Measurements from ENCODE around the gene PRPSAP2. TPM values are rescaled to one million over a fixed set of nuclear protein-coding genes. Genes with fewer than 3 reads are reported as not detected.

The PRPSAP2 gene
- total and polyA plus RNA-seq, 3 donors from 2014 or later = 42.8 to 56.1 (median 55.4) TPM

DNA sequence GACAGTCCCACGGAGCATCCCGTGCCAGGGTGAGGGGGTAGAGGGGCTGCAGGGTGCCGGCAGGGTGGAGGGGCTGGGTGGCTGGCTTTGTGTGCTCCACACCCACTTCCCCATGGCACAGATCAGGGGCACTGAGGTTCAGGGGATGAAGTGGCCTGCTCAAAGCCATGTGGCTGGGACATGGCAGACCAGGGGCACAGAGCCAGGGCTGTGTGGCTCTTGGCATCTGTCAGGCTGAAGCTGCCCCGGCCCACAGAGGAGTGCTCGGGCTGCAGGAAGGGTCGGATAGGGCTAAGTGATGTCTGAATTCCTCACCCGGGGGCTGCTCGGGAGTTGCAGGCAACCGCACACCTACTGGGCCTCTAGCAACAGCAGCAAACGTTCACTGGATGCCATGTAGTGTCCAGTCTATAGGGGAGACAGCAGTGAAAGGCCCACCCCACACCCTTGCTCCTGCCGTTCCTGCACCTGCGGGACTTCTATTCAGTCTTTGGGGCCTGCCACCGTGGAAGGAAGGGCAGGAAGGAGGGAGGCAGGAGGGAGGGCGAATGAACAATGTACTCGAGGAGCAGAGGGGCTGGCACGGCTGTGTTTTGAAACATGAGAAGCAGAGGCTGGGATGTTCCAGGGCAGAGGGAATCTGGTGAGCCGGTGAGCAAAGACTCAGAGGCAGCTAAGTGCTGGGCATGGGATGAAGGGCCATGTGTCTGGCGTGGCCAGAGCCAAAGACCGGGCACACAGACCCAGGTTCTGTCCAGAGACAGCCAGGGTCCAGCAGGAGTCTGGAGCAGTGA is 109.1 kb downstream of the PRPSAP2 start:
- Histone ChIP-seq H3K4me1 (no peaks in the 10 kb centered on the region), H3K27me3 (no peaks in the 10 kb centered on the region), H3K36me3 (ENCODE audit: low read depth, missing control alignments) (no peaks in the 10 kb centered on the region), H3K9me3 (no peaks in the 10 kb centered on the region), H3K4me3 (no peak overlapping the region), H3K27ac (no peak overlapping the region)
- 71 to 78% methylated on average over 15 to 19 of the region's 19 CpGs for WGBS, 2 donors
- DNase-seq = no peak
- intact Hi-C loops (cut with DNase I; ENCODE audit: low total_unique reads) = no loop called here
- TF ChIP-seq POLR2A (IDR thresholded peaks at IDR 0.05) = no peak
- TF ChIP-seq, protein P1, sequence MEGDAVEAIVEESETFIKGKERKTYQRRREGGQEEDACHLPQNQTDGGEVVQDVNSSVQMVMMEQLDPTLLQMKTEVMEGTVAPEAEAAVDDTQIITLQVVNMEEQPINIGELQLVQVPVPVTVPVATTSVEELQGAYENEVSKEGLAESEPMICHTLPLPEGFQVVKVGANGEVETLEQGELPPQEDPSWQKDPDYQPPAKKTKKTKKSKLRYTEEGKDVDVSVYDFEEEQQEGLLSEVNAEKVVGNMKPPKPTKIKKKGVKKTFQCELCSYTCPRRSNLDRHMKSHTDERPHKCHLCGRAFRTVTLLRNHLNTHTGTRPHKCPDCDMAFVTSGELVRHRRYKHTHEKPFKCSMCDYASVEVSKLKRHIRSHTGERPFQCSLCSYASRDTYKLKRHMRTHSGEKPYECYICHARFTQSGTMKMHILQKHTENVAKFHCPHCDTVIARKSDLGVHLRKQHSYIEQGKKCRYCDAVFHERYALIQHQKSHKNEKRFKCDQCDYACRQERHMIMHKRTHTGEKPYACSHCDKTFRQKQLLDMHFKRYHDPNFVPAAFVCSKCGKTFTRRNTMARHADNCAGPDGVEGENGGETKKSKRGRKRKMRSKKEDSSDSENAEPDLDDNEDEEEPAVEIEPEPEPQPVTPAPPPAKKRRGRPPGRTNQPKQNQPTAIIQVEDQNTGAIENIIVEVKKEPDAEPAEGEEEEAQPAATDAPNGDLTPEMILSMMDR (IDR thresholded peaks at IDR 0.05) = no peak

DNA sequence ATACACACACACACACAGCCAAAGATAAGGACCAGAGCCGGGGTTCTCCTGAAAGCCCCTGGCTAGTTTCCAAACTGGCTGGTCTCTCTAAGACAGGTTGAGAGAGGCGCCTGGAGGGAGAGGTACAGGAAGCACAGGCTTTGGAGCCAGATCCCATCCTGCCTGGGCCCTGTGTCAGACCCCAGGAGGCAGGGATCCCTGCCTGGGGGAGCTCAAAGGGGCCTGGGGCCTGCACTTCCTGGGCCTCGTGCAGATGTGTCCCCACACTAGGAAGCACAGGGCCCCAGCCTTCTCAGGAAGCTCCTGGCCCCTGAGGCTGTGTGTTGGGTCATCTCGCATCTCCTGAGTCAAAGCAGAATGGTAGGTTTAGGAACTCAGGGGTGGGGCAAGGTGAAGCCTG is 110.0 kb downstream of the PRPSAP2 start:
- peaks cover 1% of the 10 kb centered on the region for H3K4me1 ChIP-seq
- no peak overlapping the region for H3K4me3 ChIP-seq
- no peaks in the 10 kb centered on the region for H3K27me3 ChIP-seq
- no peak for DNase-seq
- no peaks in the 10 kb centered on the region for H3K9me3 ChIP-seq
- H3K36me3 ChIP-seq (ENCODE audit: low read depth, missing control alignments) = no peaks in the 10 kb centered on the region
- no peak overlapping the region for H3K27ac ChIP-seq
- intact Hi-C loops (cut with DNase I; ENCODE audit: low total_unique reads) = no loop called here
- TF ChIP-seq, protein P1 (IDR thresholded peaks at IDR 0.05) = no peak
- TF ChIP-seq POLR2A (IDR thresholded peaks at IDR 0.05) = no peak
- 52 to 72% methylated on average over 3 to 4 of the region's 4 CpGs for WGBS, 2 donors

DNA sequence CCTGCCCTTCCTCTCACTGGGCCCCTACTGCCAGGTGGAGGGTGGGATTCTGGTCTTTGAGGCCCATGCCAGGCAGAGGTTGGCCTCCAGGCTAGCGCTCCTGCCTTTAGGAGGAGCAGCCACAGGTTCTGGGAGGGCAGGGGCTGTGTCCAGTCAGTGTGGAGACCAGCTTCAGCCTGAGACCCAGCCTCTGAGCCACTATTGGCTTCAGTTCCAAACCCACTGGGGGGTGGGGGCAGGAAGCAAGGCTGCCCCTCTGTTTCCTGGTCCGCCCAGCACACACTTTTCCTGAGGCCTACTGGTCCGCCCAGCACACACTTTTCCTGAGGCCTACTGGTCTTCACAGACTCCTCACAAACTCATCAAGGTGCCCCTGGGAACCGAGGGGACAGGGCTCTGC is 110.4 kb downstream of the PRPSAP2 start:
- H3K36me3 ChIP-seq (ENCODE audit: low read depth, missing control alignments) = no peaks in the 10 kb centered on the region
- DNase-seq = no peak
- H3K27ac ChIP-seq = no peak overlapping the region
- intact Hi-C loops (cut with DNase I; ENCODE audit: low total_unique reads) = no loop called here
- WGBS, 2 donors = 80 to 86% methylated on average over 1 to 4 of the region's 4 CpGs
- no peaks in the 10 kb centered on the region for H3K9me3 ChIP-seq
- no peaks in the 10 kb centered on the region for H3K27me3 ChIP-seq
- TF ChIP-seq POLR2A (IDR thresholded peaks at IDR 0.05) = no peak
- TF ChIP-seq, protein P1 (IDR thresholded peaks at IDR 0.05) = no peak
- peaks cover 5% of the 10 kb centered on the region for H3K4me1 ChIP-seq
- no peak overlapping the region for H3K4me3 ChIP-seq

DNA sequence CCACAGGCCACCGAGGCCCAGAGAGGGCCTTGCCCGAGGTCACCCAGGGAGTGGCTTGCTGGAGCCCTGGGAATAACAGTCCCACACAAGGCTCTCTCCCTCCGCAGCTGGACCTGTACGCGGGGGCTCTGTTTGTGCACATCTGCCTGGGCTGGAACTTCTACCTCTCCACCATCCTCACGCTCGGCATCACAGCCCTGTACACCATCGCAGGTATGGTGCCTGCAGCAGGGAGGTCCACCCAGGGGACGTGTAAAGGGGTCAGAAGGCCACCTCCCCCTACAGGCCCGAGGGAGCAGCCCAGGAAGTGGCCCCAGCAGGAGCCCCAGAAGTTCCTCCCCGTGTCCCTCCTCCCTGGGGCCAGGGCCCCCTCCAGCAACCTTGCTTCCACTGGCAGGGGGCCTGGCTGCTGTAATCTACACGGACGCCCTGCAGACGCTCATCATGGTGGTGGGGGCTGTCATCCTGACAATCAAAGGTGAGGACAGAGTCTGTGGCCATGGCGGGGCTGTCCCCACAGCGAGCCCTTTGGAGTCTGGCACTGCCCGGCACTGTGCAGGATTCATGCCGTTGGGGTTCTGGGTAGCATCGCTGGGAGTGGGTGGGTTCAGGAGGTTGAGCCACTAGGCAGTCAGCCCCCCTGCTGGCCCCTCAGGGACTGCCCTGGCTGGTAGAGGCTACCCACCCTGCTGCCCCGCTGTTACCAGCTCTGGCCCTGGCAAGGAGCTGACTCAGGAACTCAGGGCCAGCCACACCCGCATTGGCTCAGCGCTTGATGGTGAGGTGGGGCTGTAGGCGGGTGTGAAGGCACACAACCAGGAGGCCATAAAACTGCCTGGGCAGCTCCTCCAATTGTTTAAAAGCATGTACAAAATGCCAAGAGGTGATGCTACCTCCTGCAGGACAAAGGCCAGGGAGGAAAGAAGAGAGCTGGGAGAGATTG is 111.3 kb downstream of the PRPSAP2 start:
- no peak overlapping the region for H3K27ac ChIP-seq
- no peaks in the 10 kb centered on the region for H3K9me3 ChIP-seq
- peaks cover 5% of the 10 kb centered on the region for H3K4me1 ChIP-seq
- WGBS, 2 donors = 82 to 90% methylated on average over 8 to 23 of the region's 23 CpGs
- H3K36me3 ChIP-seq (ENCODE audit: low read depth, missing control alignments) = no peaks in the 10 kb centered on the region
- no peak for DNase-seq
- no peak overlapping the region for H3K4me3 ChIP-seq
- intact Hi-C loops (cut with DNase I; ENCODE audit: low total_unique reads) = no loop called here
- no peaks in the 10 kb centered on the region for H3K27me3 ChIP-seq
- TF ChIP-seq POLR2A (IDR thresholded peaks at IDR 0.05) = no peak
- TF ChIP-seq, protein P1 (IDR thresholded peaks at IDR 0.05) = no peak

All from testis (tissue), 3 donors.